ENCODE data around the gene ALDH1A2. TPM values are rescaled to one million over a fixed set of nuclear protein-coding genes. Genes with fewer than 3 reads are reported as not detected.
"Not testable (repeated sequence)": the region's sequence is repeated elsewhere in the genome, so short reads cannot be mapped to it uniquely, and the experiment has no call there.

The ALDH1A2 gene
- total and polyA plus RNA-seq, 12 donors = 1.8 to 277 (median 8.3) TPM

DNA sequence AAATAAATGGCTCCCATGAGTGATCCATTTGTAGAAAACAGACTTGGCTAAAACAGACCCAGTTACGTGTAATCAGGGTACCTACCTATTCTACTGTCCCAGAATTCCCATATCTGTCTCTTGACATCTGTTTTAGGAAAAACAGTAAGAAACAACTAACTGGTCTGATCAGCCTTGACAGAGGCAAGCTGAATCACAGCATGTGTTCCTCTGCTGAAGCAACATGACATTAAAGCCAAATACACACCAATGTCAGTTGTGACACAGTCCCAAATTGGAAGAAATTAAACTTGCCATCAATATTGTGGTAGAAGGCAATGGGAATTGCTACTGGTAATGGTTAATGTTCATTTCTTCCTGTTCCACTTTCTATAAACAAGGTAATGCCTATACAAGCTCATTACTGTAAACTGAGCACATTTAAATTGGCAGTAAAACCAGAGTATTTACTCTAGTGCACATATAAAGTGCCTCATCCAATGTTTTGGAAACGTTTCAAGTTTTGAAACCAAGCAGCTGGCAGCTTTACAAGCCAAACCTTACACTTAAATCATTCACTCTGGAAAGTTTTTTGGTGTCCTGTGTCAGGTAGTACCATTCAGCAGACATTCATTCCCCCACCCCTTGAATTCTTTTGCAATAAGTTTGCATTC, 27.0 kb downstream of the ALDH1A2 start:
- intact Hi-C loops (cut with DNase I) = no loop called here
- TF ChIP-seq, protein P1, sequence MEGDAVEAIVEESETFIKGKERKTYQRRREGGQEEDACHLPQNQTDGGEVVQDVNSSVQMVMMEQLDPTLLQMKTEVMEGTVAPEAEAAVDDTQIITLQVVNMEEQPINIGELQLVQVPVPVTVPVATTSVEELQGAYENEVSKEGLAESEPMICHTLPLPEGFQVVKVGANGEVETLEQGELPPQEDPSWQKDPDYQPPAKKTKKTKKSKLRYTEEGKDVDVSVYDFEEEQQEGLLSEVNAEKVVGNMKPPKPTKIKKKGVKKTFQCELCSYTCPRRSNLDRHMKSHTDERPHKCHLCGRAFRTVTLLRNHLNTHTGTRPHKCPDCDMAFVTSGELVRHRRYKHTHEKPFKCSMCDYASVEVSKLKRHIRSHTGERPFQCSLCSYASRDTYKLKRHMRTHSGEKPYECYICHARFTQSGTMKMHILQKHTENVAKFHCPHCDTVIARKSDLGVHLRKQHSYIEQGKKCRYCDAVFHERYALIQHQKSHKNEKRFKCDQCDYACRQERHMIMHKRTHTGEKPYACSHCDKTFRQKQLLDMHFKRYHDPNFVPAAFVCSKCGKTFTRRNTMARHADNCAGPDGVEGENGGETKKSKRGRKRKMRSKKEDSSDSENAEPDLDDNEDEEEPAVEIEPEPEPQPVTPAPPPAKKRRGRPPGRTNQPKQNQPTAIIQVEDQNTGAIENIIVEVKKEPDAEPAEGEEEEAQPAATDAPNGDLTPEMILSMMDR (IDR thresholded peaks at IDR 0.05) = no peak
- Histone ChIP-seq H3K27ac (no peak overlapping the region), H3K27me3 (peaks cover 4% of the 10 kb centered on the region), H3K4me1 (replicated peaks in 1 of 2) (peaks cover 0 to 5% of the 10 kb centered on the region in 2 donors), H3K4me3 (no peak overlapping the region), H3K9me3 (replicated peaks in 1 of 3) (no peaks in the 10 kb centered on the region), H3K36me3 (replicated peaks in 1 of 2) (no peaks in the 10 kb centered on the region)
- 28 to 33% (median 30%) methylated on average over 2 of the region's 2 CpGs for WGBS, 4 donors
- no peak for DNase-seq

DNA sequence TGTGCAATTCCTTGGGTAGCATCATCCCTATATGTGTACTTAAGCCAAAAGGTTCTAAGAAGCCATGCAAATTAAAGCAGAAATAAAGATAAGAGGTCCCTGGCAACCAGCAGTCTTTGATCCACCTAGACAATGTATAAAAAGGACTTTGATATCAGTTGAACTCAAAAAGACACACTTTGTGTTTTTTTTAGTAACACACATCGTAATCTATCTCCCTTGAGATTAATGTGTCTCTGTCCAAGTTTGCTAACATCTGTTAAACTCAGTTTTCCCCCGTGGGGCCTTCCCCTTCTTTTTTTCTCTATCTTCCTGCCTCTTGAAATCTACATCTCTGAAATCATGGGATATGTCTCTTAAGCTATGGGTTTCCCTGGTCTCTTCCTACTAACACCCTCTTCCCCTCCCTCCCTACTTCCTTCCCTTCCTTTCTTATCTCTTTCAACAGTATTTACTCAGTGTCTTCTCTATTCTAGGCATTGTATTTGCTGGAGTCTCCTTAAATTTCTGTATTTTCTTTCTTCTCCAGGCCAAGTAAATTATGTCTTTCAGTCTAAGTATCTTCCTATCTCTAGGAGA, 27.7 kb downstream of the ALDH1A2 start:
- Histone ChIP-seq H3K9me3 (replicated peaks in 1 of 3) (no peaks in the 10 kb centered on the region), H3K27me3 (peaks cover 4% of the 10 kb centered on the region), H3K27ac (no peak overlapping the region), H3K4me1 (replicated peaks in 1 of 2) (peaks cover 0 to 5% of the 10 kb centered on the region in 2 donors), H3K36me3 (replicated peaks in 1 of 2) (no peaks in the 10 kb centered on the region), H3K4me3 (no peak overlapping the region)
- intact Hi-C loops (cut with DNase I) = no loop called here
- WGBS, 4 donors = 16 to 38% (median 31%) methylated on average over 2 of the region's 2 CpGs
- TF ChIP-seq POLR2A (IDR thresholded peaks at IDR 0.05) = no peak
- TF ChIP-seq, protein P1 (IDR thresholded peaks at IDR 0.05) = no peak
- no peak for DNase-seq

GRCh38 chr15:58036579-58036978, 28.9 kb downstream of the ALDH1A2 start:
- WGBS, 4 donors = 63 to 76% (median 69%) methylated on average over 4 of the region's 4 CpGs
- DNase-seq = no peak
- intact Hi-C loops (cut with DNase I) = no loop called here

GRCh38 chr15:58028392-58028791, 37.1 kb downstream of the ALDH1A2 start:
- intact Hi-C loops (cut with DNase I) = not testable (repeated sequence)

More at GRCh38 chr15:58036579-58036978, 28.9 kb downstream of the ALDH1A2 start:
- Histone ChIP-seq H3K36me3 (replicated peaks in 1 of 2) (no peaks in the 10 kb centered on the region), H3K27ac (no peak overlapping the region), H3K4me3 (no peak overlapping the region), H3K27me3 (peaks cover 4% of the 10 kb centered on the region), H3K4me1 (replicated peaks in 1 of 2) (peaks cover 0 to 5% of the 10 kb centered on the region in 2 donors), H3K9me3 (replicated peaks in 1 of 3) (no peaks in the 10 kb centered on the region)
- no peak for TF ChIP-seq POLR2A (IDR thresholded peaks at IDR 0.05)
- TF ChIP-seq, protein P1 (IDR thresholded peaks at IDR 0.05) = no peak

DNA sequence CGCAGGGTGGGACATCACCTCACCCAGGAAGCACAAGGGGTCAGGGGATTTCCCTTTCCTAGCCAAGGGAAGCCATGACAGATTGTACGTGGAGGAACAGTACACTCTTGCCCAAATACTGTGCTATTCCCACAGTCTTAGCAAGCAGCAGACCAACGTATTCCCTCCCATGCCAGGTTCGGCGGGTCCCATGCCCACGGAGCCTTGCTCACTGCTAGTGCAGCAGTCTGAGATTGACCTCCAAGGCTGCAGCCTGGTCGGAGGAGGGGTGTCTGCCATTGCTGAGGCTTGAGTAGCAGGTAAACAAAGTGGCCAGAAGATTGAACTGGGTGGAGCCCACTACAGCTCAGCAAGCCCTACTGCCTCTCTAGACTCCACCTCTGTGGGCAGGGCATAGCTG, 39.0 kb downstream of the ALDH1A2 start:
- no peak for DNase-seq
- 78 to 95% (median 90%) methylated on average over 2 to 7 of the region's 7 CpGs for WGBS, 4 donors

More at GRCh38 chr15:58028392-58028791, 37.1 kb downstream of the ALDH1A2 start:
- not testable (repeated sequence) for H3K4me1 ChIP-seq (replicated peaks in 1 of 2); H3K27me3 ChIP-seq; H3K27ac ChIP-seq; H3K4me3 ChIP-seq; H3K36me3 ChIP-seq (replicated peaks in 1 of 2); DNase-seq
- peaks cover 0 to 12% (median 0%) of the 10 kb centered on the region in 3 donors for H3K9me3 ChIP-seq (replicated peaks in 1 of 3)
- WGBS, 4 donors = 83 to 96% (median 88%) methylated on average over 1 of the region's 1 CpG

More for the DNA sequence above, 39.0 kb downstream of the ALDH1A2 start:
- Histone ChIP-seq H3K27ac (no peak overlapping the region), H3K36me3 (replicated peaks in 1 of 2) (no peaks in the 10 kb centered on the region), H3K9me3 (replicated peaks in 1 of 3) (peaks cover 0 to 12% (median 0%) of the 10 kb centered on the region in 3 donors), H3K27me3 (no peaks in the 10 kb centered on the region), H3K4me3 (no peak overlapping the region), H3K4me1 (replicated peaks in 1 of 2) (no peaks in the 10 kb centered on the region)
- intact Hi-C loops (cut with DNase I) = no loop called here
- no peak for TF ChIP-seq POLR2A (IDR thresholded peaks at IDR 0.05)
- TF ChIP-seq, protein P1 (IDR thresholded peaks at IDR 0.05) = no peak

Data from adrenal gland (tissue), 12 donors.